Esophagus (tissue), 2 donors: ENCODE measurements around the gene PPIC. TPM values are rescaled to one million over a fixed set of nuclear protein-coding genes. Genes with fewer than 3 reads are reported as not detected.

Source experiments
- H3K27ac ChIP-seq, 2 donors: one replicate each; pipeline ENCODE4 v1.5.1; 2013; ENCODE audit warnings: low read depth in 2 of 2, mild to moderate bottlenecking in 2 of 2, inconsistent platforms in 1 of 2, low read length in 1 of 2, moderate library complexity in 1 of 2
- H3K27me3 ChIP-seq, 2 donors: one replicate each; pipeline ENCODE4 v1.6.1; 2013; ENCODE audit warnings: low read length in 2 of 2, control low read depth in 1 of 2, mild to moderate bottlenecking in 1 of 2; ENCODE audit not compliant: insufficient read depth in 2 of 2, control insufficient read depth in 1 of 2
- H3K36me3 ChIP-seq, 2 donors: one replicate each; pipeline ENCODE4 v1.6.1; 2013; ENCODE audit warnings: low read length in 1 of 2; ENCODE audit not compliant: control insufficient read depth in 2 of 2, insufficient read depth in 2 of 2
- H3K4me1 ChIP-seq, 2 donors: one replicate each; pipeline ENCODE4 v1.6.1; 2013; ENCODE audit warnings: low read length in 1 of 2; ENCODE audit not compliant: control insufficient read depth in 2 of 2, insufficient read depth in 2 of 2
- H3K4me3 ChIP-seq, 2 donors: one replicate each; pipeline ENCODE4 v1.5.1; 2013; ENCODE audit warnings: low read length in 2 of 2, mild to moderate bottlenecking in 2 of 2, low read depth in 1 of 2, moderate library complexity in 1 of 2
- H3K9me3 ChIP-seq, 2 donors: one replicate each; pipeline ENCODE4 v1.6.1; 2013; ENCODE audit warnings: mild to moderate bottlenecking in 2 of 2, low read depth in 1 of 2, low read length in 1 of 2, moderate library complexity in 1 of 2; ENCODE audit not compliant: control insufficient read depth in 2 of 2, insufficient read depth in 1 of 2
- whole genome bisulfite sequencing, 2 donors: extraction: QIAGEN DNeasy Blood & Tissue Kit; methylation state at CpG; one replicate each; pipeline ENCODE4 v1.1.7; 2013; 5-methylcytosine and 5-hydroxymethylcytosine counted together
- polyA plus RNA-seq, 2 donors: library from polyadenylated mRNA; stranded (reverse); fragments of 200-250 nt; gene quantifications; one replicate each; pipeline ENCODE4 v1.2.3, GENCODE V29; 2013
- donor health status: healthy with polysubstance abuse.
- donor health status: Bipolar disorder and iron deficiency.

The PPIC gene
- polyA plus RNA-seq, 2 donors: 28.0 to 42.1 TPM

GRCh38 chr5:123014689-123015088, 21.8 kb downstream of the PPIC start:
- Histone ChIP-seq H3K27ac (no peak overlapping the region), H3K36me3 (no peaks in the 10 kb centered on the region), H3K4me1 (no peaks in the 10 kb centered on the region), H3K4me3 (no peak overlapping the region), H3K9me3 (no peaks in the 10 kb centered on the region), H3K27me3 (no peaks in the 10 kb centered on the region)
- WGBS, 2 donors: 79 to 82% methylated on average over 1 of the region's 1 CpG

GRCh38 chr5:123012321-123012720, 24.2 kb downstream of the PPIC start:
- Histone ChIP-seq H3K27ac (no peak overlapping the region), H3K4me1 (no peaks in the 10 kb centered on the region), H3K27me3 (no peaks in the 10 kb centered on the region), H3K4me3 (no peak overlapping the region), H3K9me3 (no peaks in the 10 kb centered on the region), H3K36me3 (no peaks in the 10 kb centered on the region)
- WGBS, 2 donors: 91 to 92% methylated on average over 1 of the region's 1 CpG

- H3K9me3 ChIP-seq: no peaks in the 10 kb centered on the region
- H3K27ac ChIP-seq: no peak overlapping the region
- H3K4me1 ChIP-seq: no peaks in the 10 kb centered on the region
- WGBS, 2 donors: 91 to 92% methylated on average over 6 of the region's 6 CpGs
- peaks cover 0 to 4% of the 10 kb centered on the region in 2 donors for H3K36me3 ChIP-seq
- no peak overlapping the region for H3K4me3 ChIP-seq
- no peaks in the 10 kb centered on the region for H3K27me3 ChIP-seq
Observed at GRCh38 chr5:123007754-123008153, 28.8 kb downstream of the PPIC start.

- WGBS, 2 donors: 85 to 94% methylated on average over 6 of the region's 6 CpGs
- Histone ChIP-seq H3K27me3 (no peaks in the 10 kb centered on the region), H3K27ac (no peak overlapping the region), H3K4me1 (no peaks in the 10 kb centered on the region), H3K4me3 (no peak overlapping the region), H3K36me3 (peaks cover 0 to 4% of the 10 kb centered on the region in 2 donors), H3K9me3 (no peaks in the 10 kb centered on the region)
Observed at GRCh38 chr5:123007182-123007581, 29.3 kb downstream of the PPIC start.

GRCh38 chr5:123001808-123002207, 34.7 kb downstream of the PPIC start:
- no peak overlapping the region for H3K4me3 ChIP-seq
- no peaks in the 10 kb centered on the region for H3K9me3 ChIP-seq
- H3K36me3 ChIP-seq: peaks cover 3 to 4% of the 10 kb centered on the region in 2 donors
- no peaks in the 10 kb centered on the region for H3K4me1 ChIP-seq
- WGBS, 2 donors: 84 to 89% methylated on average over 7 of the region's 7 CpGs
- H3K27ac ChIP-seq: no peak overlapping the region
- H3K27me3 ChIP-seq: no peaks in the 10 kb centered on the region

- 68 to 97% methylated on average over 1 of the region's 1 CpG for WGBS, 2 donors
- Histone ChIP-seq H3K27ac (no peak overlapping the region), H3K4me3 (no peak overlapping the region), H3K4me1 (no peaks in the 10 kb centered on the region), H3K36me3 (peaks cover 3 to 4% of the 10 kb centered on the region in 2 donors), H3K9me3 (no peaks in the 10 kb centered on the region), H3K27me3 (no peaks in the 10 kb centered on the region)
Observed at GRCh38 chr5:123000731-123001130, 35.8 kb downstream of the PPIC start.

- Histone ChIP-seq H3K4me3 (no peak overlapping the region), H3K36me3 (peaks cover 3 to 4% of the 10 kb centered on the region in 2 donors), H3K27ac (no peak overlapping the region), H3K27me3 (no peaks in the 10 kb centered on the region), H3K4me1 (no peaks in the 10 kb centered on the region), H3K9me3 (no peaks in the 10 kb centered on the region)
- 70 to 71% methylated on average over 10 of the region's 10 CpGs for WGBS, 2 donors
Observed at GRCh38 chr5:122999947-123000563, 36.5 kb downstream of the PPIC start.

GRCh38 chr5:122997294-122997693, 39.2 kb downstream of the PPIC start:
- 56 to 72% methylated on average over 7 of the region's 7 CpGs for WGBS, 2 donors
- Histone ChIP-seq H3K9me3 (no peaks in the 10 kb centered on the region), H3K27me3 (no peaks in the 10 kb centered on the region), H3K4me3 (no peak overlapping the region), H3K4me1 (no peaks in the 10 kb centered on the region), H3K36me3 (peaks cover 0 to 3% of the 10 kb centered on the region in 2 donors), H3K27ac (no peak overlapping the region)

DNA sequence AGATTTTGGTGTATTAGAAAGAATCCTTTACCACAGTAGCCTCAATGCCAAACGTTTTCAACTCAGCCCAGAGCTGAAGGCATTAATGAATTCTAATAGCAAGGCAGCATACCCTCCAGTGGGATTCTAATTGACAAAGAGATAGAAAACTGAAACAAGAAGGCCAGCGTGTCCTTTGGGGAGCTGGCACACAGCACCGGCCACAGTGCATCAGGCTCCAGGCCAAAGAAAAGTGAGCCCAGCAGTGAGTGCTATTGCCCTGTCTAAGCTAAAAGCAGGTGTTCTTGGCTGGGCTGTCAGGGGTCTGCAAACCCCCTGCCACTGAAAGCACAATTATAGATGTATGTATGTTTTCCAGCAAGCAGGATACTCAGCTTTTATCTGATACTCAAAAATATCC, 40.4 kb downstream of the PPIC start:
- Histone ChIP-seq H3K4me1 (no peaks in the 10 kb centered on the region), H3K27me3 (no peaks in the 10 kb centered on the region), H3K36me3 (peaks cover 0 to 3% of the 10 kb centered on the region in 2 donors), H3K4me3 (no peak overlapping the region), H3K27ac (no peak overlapping the region), H3K9me3 (no peaks in the 10 kb centered on the region)
- 84 to 86% methylated on average over 3 of the region's 3 CpGs for WGBS, 2 donors

DNA sequence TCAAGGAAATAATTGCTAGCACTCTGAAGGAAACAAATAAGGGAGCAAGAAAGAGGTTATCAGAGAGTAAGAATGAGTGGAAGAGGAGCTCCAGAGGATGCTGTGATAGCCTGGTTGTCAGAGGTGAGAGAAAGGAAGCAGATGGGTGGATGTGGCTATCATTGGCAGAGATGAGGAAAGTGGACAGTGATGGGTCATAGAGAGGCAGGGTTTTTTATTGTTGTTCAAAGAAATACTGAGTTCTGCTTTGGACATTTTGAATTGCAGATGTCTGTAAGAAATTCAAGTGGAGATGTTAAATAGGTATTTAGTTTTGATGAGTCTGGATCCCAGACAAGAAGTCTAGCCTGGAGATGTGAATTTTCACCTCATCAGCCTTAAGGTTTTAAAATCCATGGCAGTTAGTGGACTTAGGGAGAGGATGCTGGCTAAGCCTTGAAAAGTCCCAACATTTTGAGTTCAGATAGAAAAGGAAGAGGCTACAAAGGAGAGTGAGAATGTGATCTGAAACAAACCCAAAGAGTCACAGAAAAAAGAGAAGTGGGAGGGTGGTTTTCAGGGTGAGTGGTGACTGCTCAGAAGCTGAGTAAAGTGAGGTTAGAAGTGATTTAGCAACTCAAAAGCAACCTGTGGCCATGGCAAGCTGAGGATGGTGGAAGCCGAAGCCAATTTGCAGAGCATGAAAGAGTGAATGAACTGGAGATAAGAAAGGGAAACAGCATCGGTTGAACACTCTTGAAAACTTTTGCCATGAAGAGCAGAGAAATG, 50.4 kb downstream of the PPIC start:
- peaks cover 0 to 3% of the 10 kb centered on the region in 2 donors for H3K36me3 ChIP-seq
- no peak overlapping the region for H3K4me3 ChIP-seq
- no peak overlapping the region for H3K27ac ChIP-seq
- H3K9me3 ChIP-seq: no peaks in the 10 kb centered on the region
- WGBS, 2 donors: 91 to 95% methylated on average over 2 of the region's 2 CpGs
- H3K27me3 ChIP-seq: no peaks in the 10 kb centered on the region
- H3K4me1 ChIP-seq: no peaks in the 10 kb centered on the region
